ENCODE measurements around the gene UNC5C. TPM values are rescaled to one million over a fixed set of nuclear protein-coding genes. Genes with fewer than 3 reads are reported as not detected.

Gene UNC5C
- total and polyA plus RNA-seq, 8 donors = 0.13 to 14.3 (median 2.0) TPM

GRCh38 chr4:95462921-95463320, 85.9 kb downstream of the UNC5C start:
- Histone ChIP-seq H3K4me3 (no peak overlapping the region), H3K4me1 (no peaks in the 10 kb centered on the region), H3K36me3 (no peaks in the 10 kb centered on the region), H3K27ac (no peak overlapping the region), H3K27me3 (no peaks in the 10 kb centered on the region), H3K9me3 (no peaks in the 10 kb centered on the region)
- WGBS, 5 donors = 78 to 87% (median 83%) methylated on average over 8 of the region's 8 CpGs
- DNase-seq = no peak
- no peak for TF ChIP-seq EP300 (IDR thresholded peaks at IDR 0.05)
- no peak for TF ChIP-seq CTCF (IDR thresholded peaks at IDR 0.05)
- TF ChIP-seq POLR2AphosphoS5 (IDR thresholded peaks at IDR 0.05) = no peak
- intact Hi-C loops (cut with DNase I; ENCODE audit: low total_unique reads) = no loop called here

DNA sequence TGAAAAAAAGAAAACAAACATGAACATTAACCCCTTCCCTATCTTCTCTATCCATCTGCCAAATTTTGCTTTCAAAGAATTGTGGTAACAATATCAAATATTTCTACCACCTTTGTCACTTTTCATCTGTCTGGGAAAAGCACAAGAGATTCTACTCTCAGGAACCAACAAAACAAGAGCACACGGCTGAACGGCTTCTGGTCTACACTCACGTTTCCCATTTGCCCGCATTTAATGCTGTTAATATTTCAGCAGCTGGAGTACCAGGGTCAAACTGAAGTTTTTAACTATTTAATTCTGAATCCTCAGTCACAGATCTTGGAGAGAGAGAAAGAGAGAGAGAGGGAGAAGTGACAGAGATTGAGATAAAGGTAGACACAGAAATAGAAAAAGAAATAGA, 91.4 kb downstream of the UNC5C start:
- Histone ChIP-seq H3K4me1 (no peaks in the 10 kb centered on the region), H3K9me3 (no peaks in the 10 kb centered on the region), H3K36me3 (no peaks in the 10 kb centered on the region), H3K27me3 (no peaks in the 10 kb centered on the region), H3K4me3 (no peak overlapping the region), H3K27ac (no peak overlapping the region)
- DNase-seq = no peak
- WGBS, 5 donors = 65 to 77% (median 71%) methylated on average over 4 of the region's 4 CpGs
- intact Hi-C loops (cut with DNase I; ENCODE audit: low total_unique reads) = no loop called here
- no peak for TF ChIP-seq CTCF (IDR thresholded peaks at IDR 0.05)
- TF ChIP-seq POLR2A (IDR thresholded peaks at IDR 0.05) = no peak
- TF ChIP-seq EP300 (IDR thresholded peaks at IDR 0.05) = no peak
- no peak for TF ChIP-seq POLR2AphosphoS5 (IDR thresholded peaks at IDR 0.05)

DNA sequence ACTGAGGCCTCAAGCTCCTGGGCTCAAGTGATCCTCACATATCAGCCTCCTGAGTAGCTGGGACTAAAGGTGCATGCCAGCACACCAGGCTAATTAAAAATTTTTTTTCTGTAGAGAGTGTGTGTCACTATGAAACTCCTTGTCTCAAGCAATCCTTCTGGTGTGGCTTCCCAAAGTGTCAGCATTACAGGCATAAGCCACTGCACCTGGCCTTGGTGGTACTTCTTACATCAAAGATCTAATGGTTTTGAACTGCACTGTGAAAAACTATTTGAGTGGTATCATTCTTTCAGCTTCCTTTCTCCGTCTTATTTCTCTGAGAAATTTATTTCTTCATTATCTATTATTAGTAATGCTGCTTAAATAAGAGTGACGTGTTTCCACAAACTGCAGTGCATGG, 98.5 kb downstream of the UNC5C start:
- no peak overlapping the region for H3K27ac ChIP-seq
- 60 to 97% (median 86%) methylated on average over 2 of the region's 2 CpGs for WGBS, 5 donors
- DNase-seq = no peak
- H3K36me3 ChIP-seq = no peaks in the 10 kb centered on the region
- intact Hi-C loops (cut with DNase I; ENCODE audit: low total_unique reads) = no loop called here
- TF ChIP-seq EP300 (IDR thresholded peaks at IDR 0.05) (no peak), POLR2AphosphoS5 (IDR thresholded peaks at IDR 0.05) (no peak), POLR2A (IDR thresholded peaks at IDR 0.05) (no peak), CTCF (IDR thresholded peaks at IDR 0.05) (no peak)
- no peak overlapping the region for H3K4me3 ChIP-seq
- no peaks in the 10 kb centered on the region for H3K9me3 ChIP-seq
- H3K27me3 ChIP-seq = no peaks in the 10 kb centered on the region
- no peaks in the 10 kb centered on the region for H3K4me1 ChIP-seq

GRCh38 chr4:95446173-95446572, 102.6 kb downstream of the UNC5C start:
- no peak for DNase-seq
- Histone ChIP-seq H3K4me3 (no peak overlapping the region), H3K36me3 (no peaks in the 10 kb centered on the region), H3K9me3 (no peaks in the 10 kb centered on the region), H3K27me3 (no peaks in the 10 kb centered on the region), H3K27ac (no peak overlapping the region), H3K4me1 (no peaks in the 10 kb centered on the region)
- TF ChIP-seq POLR2AphosphoS5 (IDR thresholded peaks at IDR 0.05) = no peak
- TF ChIP-seq EP300 (IDR thresholded peaks at IDR 0.05) = no peak
- intact Hi-C loops (cut with DNase I; ENCODE audit: low total_unique reads) = no loop called here
- 91 to 97% (median 93%) methylated on average over 4 of the region's 4 CpGs for WGBS, 5 donors

DNA sequence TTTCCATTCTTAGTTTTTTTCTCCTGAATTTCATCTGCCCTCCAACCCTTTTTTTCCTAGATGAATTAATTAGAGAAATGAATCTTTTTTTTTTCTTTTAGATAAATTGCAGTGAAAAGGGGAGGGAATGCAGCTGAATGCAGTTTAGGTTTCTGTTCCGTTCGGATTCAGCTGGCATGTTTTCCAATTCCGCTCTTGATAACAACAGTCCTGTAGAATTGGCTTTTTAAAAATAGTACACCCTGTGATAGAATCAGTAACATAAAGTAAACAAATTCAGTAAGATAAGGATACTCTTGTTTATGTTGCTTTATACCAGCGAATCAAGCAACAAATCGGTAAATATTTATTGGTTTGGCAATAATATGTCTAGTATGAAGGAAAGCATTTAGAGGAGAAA, 103.5 kb downstream of the UNC5C start:
- H3K4me1 ChIP-seq = no peaks in the 10 kb centered on the region
- no peaks in the 10 kb centered on the region for H3K36me3 ChIP-seq
- TF ChIP-seq EP300 (IDR thresholded peaks at IDR 0.05) (no peak), POLR2A (IDR thresholded peaks at IDR 0.05) (no peak), POLR2AphosphoS5 (IDR thresholded peaks at IDR 0.05) (no peak)
- WGBS, 5 donors = 38 to 69% (median 50%) methylated on average over 5 of the region's 5 CpGs
- no peaks in the 10 kb centered on the region for H3K9me3 ChIP-seq
- DNase-seq = no peak
- intact Hi-C loops (cut with DNase I; ENCODE audit: low total_unique reads) = no loop called here
- no peak overlapping the region for H3K4me3 ChIP-seq
- no peaks in the 10 kb centered on the region for H3K27me3 ChIP-seq
- H3K27ac ChIP-seq = no peak overlapping the region
